H1 (cell line): ENCODE measurements around the gene TBC1D22A. TPM values are rescaled to one million over a fixed set of nuclear protein-coding genes. Genes with fewer than 3 reads are reported as not detected.

Experiments
- CTCF ChIA-PET: fragments of 300-600 bp; sonication (Branson Sonifier 250); formaldehyde crosslinking; loops from one replicate; lab custom pipeline; 2021; ENCODE audit not compliant: partially characterized antibody; lab: Charles Lee
- POLR2A ChIA-PET: fragments of 300-600 bp; sonication (Branson Sonifier 250); formaldehyde crosslinking; loops from one replicate; lab custom pipeline; 2021; ENCODE audit warnings: inconsistent platforms; ENCODE audit not compliant: partially characterized antibody; lab: Charles Lee
- DNase-seq, 2 experiments: peaks; one replicate each; pipeline versions ENCODE4 v3.0.0 to v3.0.0-alpha.2; 2010 to 2022; ENCODE audit warnings: low spot score in 2 of 2, low read depth in 1 of 2, mixed read lengths in 1 of 2
- FAIRE-seq: peaks from 2 replicates; lab custom pipeline; 2011; peaks lifted over from hg19 to GRCh38; lab: Jason Lieb, UNC
- H2AFZ ChIP-seq: 2 replicates; pipeline ENCODE4 v1.8.1; 2012; ENCODE audit warnings: low read length, inconsistent platforms
- H2AK5ac ChIP-seq: 2 replicates; pipeline ENCODE4 v1.6.1; 2013; ENCODE audit warnings: low read depth, low read length
- H2BK120ac ChIP-seq: replicated peaks from 2 replicates; pipeline ENCODE3; 2013; ENCODE audit warnings: low read depth, low read length, inconsistent platforms
- H2BK12ac ChIP-seq: 2 replicates; pipeline ENCODE4 v1.6.1; 2013; ENCODE audit warnings: low read depth, low read length
- H2BK15ac ChIP-seq: 2 replicates; pipeline ENCODE4 v1.6.1; 2013; ENCODE audit warnings: low read length
- H2BK20ac ChIP-seq: 2 replicates; pipeline ENCODE4 v1.6.1; 2013; ENCODE audit warnings: low read length
- H2BK5ac ChIP-seq: 2 replicates; pipeline ENCODE4 v1.6.1; 2013; ENCODE audit warnings: low read depth, low read length
- H3K14ac ChIP-seq: 2 replicates; pipeline ENCODE4 v1.6.1; 2013; ENCODE audit warnings: inconsistent platforms; ENCODE audit not compliant: insufficient read length
- H3K18ac ChIP-seq: 2 replicates; pipeline ENCODE4 v1.6.1; 2013; ENCODE audit warnings: low read length; ENCODE audit errors: extremely low read depth
- H3K23ac ChIP-seq: 2 replicates; pipeline ENCODE4 v1.6.1; 2013; ENCODE audit warnings: inconsistent platforms; ENCODE audit not compliant: insufficient read length
- H3K23me2 ChIP-seq: 2 replicates; pipeline ENCODE4 v1.6.1; 2013; ENCODE audit warnings: low read depth, low read length
- H3K27ac ChIP-seq: 2 replicates; pipeline ENCODE4 v1.6.1; 2011; ENCODE audit warnings: low read depth, low read length, inconsistent platforms
- H3K27me3 ChIP-seq, 4 experiments: replicated peaks in 1 of 4; 1 replicate in 1 of 4; 2 replicates in 3 of 4; pipeline versions ENCODE4 v1.6.1 to v1.8.1; 2011 to 2013; ENCODE audit warnings: low read length in 3 of 4, mild to moderate bottlenecking in 3 of 4, inconsistent platforms in 2 of 4, mixed read lengths in 2 of 4, moderate library complexity in 1 of 4; ENCODE audit not compliant: control insufficient read depth in 3 of 4, insufficient read depth in 3 of 4; ENCODE audit errors: extremely low read depth in 1 of 4
- H3K36me3 ChIP-seq, 4 experiments: 2 replicates each; pipeline versions ENCODE4 v1.6.1 to v1.8.1; 2011 to 2013; ENCODE audit warnings: mild to moderate bottlenecking in 4 of 4, low read length in 3 of 4, moderate library complexity in 2 of 4, control low read depth in 1 of 4, inconsistent platforms in 1 of 4; ENCODE audit not compliant: insufficient read depth in 4 of 4, control insufficient read depth in 2 of 4
- H3K4ac ChIP-seq: replicated peaks from 2 replicates; pipeline ENCODE3; 2013; ENCODE audit warnings: low read length, low read depth, mixed read lengths, inconsistent platforms; ENCODE audit not compliant: insufficient read length
- H3K4me1 ChIP-seq, 4 experiments: replicated peaks in 1 of 4; 1 replicate in 1 of 4; 2 replicates in 3 of 4; pipeline versions ENCODE4 v1.6.1 to v1.8.1; 2011 to 2013; ENCODE audit warnings: low read length in 3 of 4, inconsistent platforms in 2 of 4, mixed read lengths in 1 of 4; ENCODE audit not compliant: insufficient read depth in 4 of 4, control insufficient read depth in 3 of 4
- H3K4me2 ChIP-seq, 2 experiments: 2 replicates each; pipeline versions ENCODE4 v1.6.1 to v1.8.1; 2011 to 2013; ENCODE audit warnings: low read depth in 2 of 2, low read length in 2 of 2, control low read depth in 1 of 2, inconsistent platforms in 1 of 2, mild to moderate bottlenecking in 1 of 2; ENCODE audit not compliant: insufficient read depth in 1 of 2
- H3K4me3 ChIP-seq, 4 experiments: fragments of 200-600, 300-600 bp in 1 of 4; sonication (generic), shearing (Covaris generic), sonication (Bioruptor Twin) in 1 of 4; 2 replicates each; pipeline versions ENCODE4 v1.5.1 to v1.8.1; 2011 to 2016; ENCODE audit warnings: low read length in 4 of 4, low read depth in 3 of 4, control low read depth in 2 of 4, inconsistent platforms in 2 of 4, mild to moderate bottlenecking in 2 of 4, mixed read lengths in 1 of 4, moderate library complexity in 1 of 4; ENCODE audit not compliant: insufficient read depth in 2 of 4; ENCODE audit errors: extremely low read depth in 1 of 4
- H3K56ac ChIP-seq: replicated peaks from 2 replicates; pipeline ENCODE3; 2013; ENCODE audit warnings: low read depth, mild to moderate bottlenecking, mixed read lengths, low read length, inconsistent platforms; ENCODE audit not compliant: insufficient read length
- H3K79me1 ChIP-seq: 2 replicates; pipeline ENCODE4 v1.6.1; 2013; ENCODE audit warnings: low read depth, low read length, control low read depth
- H3K79me2 ChIP-seq, 2 experiments: 2 replicates each; pipeline versions ENCODE4 v1.6.1 to v1.8.1; 2012 to 2013; ENCODE audit warnings: low read length in 2 of 2, mild to moderate bottlenecking in 2 of 2, inconsistent platforms in 1 of 2; ENCODE audit not compliant: insufficient read depth in 2 of 2, control insufficient read depth in 1 of 2
- H3K9ac ChIP-seq, 4 experiments: replicated peaks in 1 of 4; 1 replicate in 1 of 4; 2 replicates in 3 of 4; pipeline versions ENCODE4 v1.6.1 to v1.8.1; 2011 to 2013; ENCODE audit warnings: low read depth in 3 of 4, low read length in 3 of 4, control low read depth in 2 of 4, mild to moderate bottlenecking in 2 of 4, moderate library complexity in 2 of 4, inconsistent platforms in 1 of 4; ENCODE audit errors: extremely low read depth in 1 of 4
- H3K9me3 ChIP-seq, 2 experiments: 2 replicates each; pipeline versions ENCODE4 v1.6.1 to v1.8.1; 2012 to 2013; ENCODE audit warnings: mild to moderate bottlenecking in 2 of 2, moderate library complexity in 2 of 2, control low read depth in 1 of 2, inconsistent platforms in 1 of 2, low read depth in 1 of 2, low read length in 1 of 2, mixed read lengths in 1 of 2; ENCODE audit not compliant: insufficient read depth in 2 of 2
- H4K20me1 ChIP-seq, 2 experiments: replicated peaks in 1 of 2; 2 replicates each; pipeline versions ENCODE3 to v1.8.1; 2011 to 2013; ENCODE audit warnings: inconsistent platforms in 2 of 2, low read length in 2 of 2, mild to moderate bottlenecking in 1 of 2; ENCODE audit not compliant: insufficient read depth in 2 of 2, control insufficient read depth in 1 of 2
- H4K5ac ChIP-seq: 2 replicates; pipeline ENCODE4 v1.6.1; 2013; ENCODE audit warnings: low read length, low read depth, mixed read lengths, inconsistent platforms; ENCODE audit not compliant: insufficient read length
- H4K8ac ChIP-seq: 2 replicates; pipeline ENCODE4 v1.8.0; 2013; ENCODE audit warnings: mild to moderate bottlenecking, moderate library complexity, low read length, inconsistent platforms; ENCODE audit not compliant: insufficient read depth; ENCODE audit errors: extremely low read depth
- H4K91ac ChIP-seq: replicated peaks from 2 replicates; pipeline ENCODE3; 2013; ENCODE audit warnings: low read length, mixed read lengths, inconsistent platforms; ENCODE audit not compliant: insufficient read length
- ASH2L ChIP-seq: fragments of 200-600, 300-600 bp; sonication (generic); IDR thresholded peaks from one replicate; pipeline ENCODE4 v1.7.1; 2017; ENCODE audit warnings: low read length
- BRCA1 ChIP-seq: IDR thresholded peaks from 2 replicates; pipeline ENCODE4 v1.6.1; 2012; ENCODE audit warnings: low read depth, low read length, improper control_type of control experiment
- CBX8 ChIP-seq: fragments of 300-800, 300-1000 bp; sonication (generic); IDR thresholded peaks from 2 replicates; pipeline ENCODE4 v1.7.1; 2016; ENCODE audit warnings: low read depth, low read length, borderline replicate concordance
- CHD1 ChIP-seq: IDR thresholded peaks from 2 replicates; pipeline ENCODE4 v1.6.1; 2012; ENCODE audit warnings: low read depth, low read length, improper control_type of control experiment
- CHD2 ChIP-seq: IDR thresholded peaks from 2 replicates; pipeline ENCODE4 v1.6.1; 2012; ENCODE audit warnings: low read length, improper control_type of control experiment
- CREB1 ChIP-seq: IDR thresholded peaks from 2 replicates; pipeline ENCODE4 v1.6.1; 2012; ENCODE audit warnings: inconsistent platforms
- CTCF ChIP-seq, 3 experiments: IDR thresholded peaks; 1 replicate in 2 of 3; 2 replicates in 1 of 3; pipeline versions ENCODE4 v1.5.1 to v1.6.1; 2011; ENCODE audit warnings: low read length in 3 of 3, mild to moderate bottlenecking in 3 of 3, inconsistent platforms in 2 of 3, low read depth in 1 of 3, moderate library complexity in 1 of 3; ENCODE audit not compliant: insufficient read depth in 1 of 3; ENCODE audit errors: control extremely low read depth in 1 of 3
- EGR1 ChIP-seq: IDR thresholded peaks from 2 replicates; pipeline ENCODE4 v1.6.1; 2011; ENCODE audit warnings: low read depth, low read length, borderline replicate concordance
- JUN ChIP-seq: IDR thresholded peaks from 2 replicates; pipeline ENCODE4 v1.6.1; 2011; ENCODE audit warnings: low read depth, mild to moderate bottlenecking, improper control_type of control experiment, low read length
- PHF8 ChIP-seq: fragments of 200-600 bp; sonication (generic); conservative IDR thresholded peaks from 2 replicates; pipeline ENCODE4 v1.7.1; 2012; ENCODE audit warnings: low read depth, mild to moderate bottlenecking, inconsistent platforms, low read length, moderate library complexity
- SAP30 ChIP-seq: fragments of 300-600 bp; sonication (generic); IDR thresholded peaks from 2 replicates; pipeline ENCODE4 v1.7.1; 2012; ENCODE audit warnings: low read length, moderate library complexity, mild to moderate bottlenecking, inconsistent platforms; ENCODE audit not compliant: insufficient read depth, insufficient replicate concordance
- SIN3A ChIP-seq, 2 experiments: IDR thresholded peaks in 1 of 2; conservative IDR thresholded peaks in 1 of 2; 2 replicates each; pipeline ENCODE4 v1.6.1; 2011 to 2012; ENCODE audit warnings: low read length in 2 of 2, improper control_type of control experiment in 1 of 2, low read depth in 1 of 2, mild to moderate bottlenecking in 1 of 2
- TCF12 ChIP-seq: IDR thresholded peaks from 2 replicates; pipeline ENCODE4 v1.6.1; 2011; ENCODE audit warnings: low read depth, mild to moderate bottlenecking, low read length
- WGBS, 2 experiments: shearing (Covaris generic) in 1 of 2; methylation state at CpG; one replicate each; pipeline versions ENCODE4 v1.1.6 to v1.1.7; 2013 to 2015; ENCODE audit warnings: low lambda C conversion rate in 2 of 2, mixed read lengths in 2 of 2, inconsistent platforms in 1 of 2, low coverage in 1 of 2, missing lambda C conversion rate in 1 of 2; ENCODE audit not compliant: insufficient replicate concordance in 2 of 2, insufficient coverage in 1 of 2, insufficient read length in 1 of 2; ENCODE audit errors: extremely low coverage in 1 of 2, missing lambda C conversion rate in 1 of 2; 5-methylcytosine and 5-hydroxymethylcytosine counted together
- polyA plus RNA-seq, 7 experiments: library from polyadenylated mRNA; depleted of rRNA in 3 of 7; stranded (reverse) in 5 of 7; unstranded in 2 of 7; fragments of >200 nt in 5 of 7; fragments of 200-250 nt in 2 of 7; gene quantifications; 1 replicate in 5 of 7; 2 replicates in 1 of 7; 4 replicates in 1 of 7; pipeline versions ENCODE4 v1.2.1 to v1.2.3, GENCODE V29; 2011 to 2013; ENCODE audit warnings: missing spikeins in 2 of 7, mixed read lengths in 2 of 7
- total RNA-seq: library from RNA; stranded (reverse); fragmentation: NEBNext Ultra II Directional; extraction: Animal tissue kit (Norgen Biotek cat#: 25700); gene quantifications from 2 replicates; pipeline ENCODE4 v1.2.1, GENCODE V29; 2021

Gene TBC1D22A
- total and polyA plus RNA-seq, 2 of the 8 experiments (the other 6 are each of a cell fraction or from before 2014, with no cell fraction given), result 11.9 to 18.4 TPM

GRCh38 chr22:47168441-47168840 lies 406.0 kb downstream of the TBC1D22A start:
- Histone ChIP-seq H3K56ac (no peak overlapping the region), H3K14ac (no peak overlapping the region), H3K4me1 (no peaks in the 10 kb centered on the region), H3K18ac (no peak overlapping the region), H2BK15ac (no peak overlapping the region), H4K8ac (no peak overlapping the region), H3K23me2 (no peaks in the 10 kb centered on the region), H3K79me2 (no peaks in the 10 kb centered on the region), H2BK120ac (no peak overlapping the region), H3K27me3 (no peaks in the 10 kb centered on the region), H4K20me1 (no peaks in the 10 kb centered on the region), H2AK5ac (no peak overlapping the region), H3K9me3 (no peaks in the 10 kb centered on the region), H3K23ac (no peak overlapping the region), H3K4me2 (no peak overlapping the region), H3K27ac (no peak overlapping the region), H2BK5ac (no peak overlapping the region; the same call in 1 of the 2 replicates), H3K79me1 (no peaks in the 10 kb centered on the region), H3K9ac (no peak overlapping the region), H3K4me3 (no peak overlapping the region), H3K4ac (no peak overlapping the region), H4K5ac (no peak overlapping the region), H4K91ac (no peak overlapping the region), H3K36me3 (no peaks in the 10 kb centered on the region), H2BK20ac (no peak overlapping the region), H2BK12ac (no peak overlapping the region), H2AFZ (no peak overlapping the region)
- DNase-seq (no peak), FAIRE-seq (no peak)
- CTCF ChIA-PET, result no interaction called here
- TF ChIP-seq EGR1 (no peak), CREB1 (no peak), CHD2 (no peak), CBX8 (no peak), ASH2L (no peak), BRCA1 (no peak), SAP30 (no peak), TCF12 (no peak), JUN (no peak), CHD1 (no peak), CTCF (IDR thresholded peaks at IDR 0.05; ENCODE audit: control extremely low read depth in 1 of 3, insufficient read depth in 1 of 3, low read depth in 1 of 3, low read length in 3 of 3) (no peak), SIN3A (conservative IDR thresholded peaks at IDR 0.05 in 1 of 2, IDR thresholded peaks at IDR 0.05 in 1 of 2; ENCODE audit: low read depth in 1 of 2, low read length in 2 of 2) (no peak), PHF8 (no peak)
- 85% methylated on average over 10 of the region's 14 CpGs; no CpG with 5 or more reads in 1 of the 2 experiments for WGBS, 2 experiments
- POLR2A ChIA-PET, result no interaction called here
